ENCODE results near the gene GAL3ST3. TPM values are rescaled to one million over a fixed set of nuclear protein-coding genes. Genes with fewer than 3 reads are reported as not detected.

The GAL3ST3 gene
- polyA plus RNA-seq, 3 donors, result not detected

DNA sequence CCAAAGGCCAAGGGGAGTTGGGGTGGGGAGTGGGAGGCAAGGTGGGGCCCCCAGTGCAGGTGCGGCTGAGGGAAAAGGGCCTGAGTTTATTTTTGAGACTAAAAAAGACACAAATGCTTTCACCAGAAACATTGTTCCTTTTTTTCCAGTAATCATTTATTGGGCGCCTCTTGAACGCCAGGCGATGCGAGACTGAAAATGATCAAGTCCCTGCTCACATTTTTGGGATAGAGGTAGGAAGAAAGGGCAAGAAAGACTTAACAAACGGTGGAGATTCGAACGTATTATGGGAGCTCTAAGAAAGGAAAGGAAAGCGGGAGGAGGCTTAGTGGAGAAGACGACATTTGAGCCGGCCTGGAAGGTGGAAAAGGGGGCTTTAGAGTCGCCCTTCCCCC lies 2.4 kb upstream of the GAL3ST3 start:
- Mint-ChIP-seq H3K27me3 (ENCODE audit: low read depth in 3 of 3) (peaks cover 18 to 22% (median 18%) of the 10 kb centered on the region in 3 donors), H3K27ac (peak overlapping the region; percentile 70 to 98 (median 85)), H3K36me3 (peaks cover 23 to 31% of the 10 kb centered on the region in 2 donors), H3K4me1 (peaks cover 20% of the 10 kb centered on the region), H3K4me3 (peak overlapping the region; percentile 91 to 97), H3K9me3 (peaks cover 0 to 4% (median 0%) of the 10 kb centered on the region in 7 donors)
- Histone ChIP-seq H3K4me2 (replicated peaks; ENCODE audit: extremely low read depth, low read length, poor library complexity, severe bottlenecking) (peak overlapping the region; percentile 85), H3K36me3 (replicated peaks in 1 of 2; ENCODE audit: control insufficient read depth in 1 of 2, insufficient read depth in 2 of 2, low read length in 2 of 2) (peaks cover 18 to 22% of the 10 kb centered on the region in 2 donors), H3K9ac (ENCODE audit: insufficient read depth, low read length, poor library complexity, severe bottlenecking) (peak overlapping the region; percentile 95), H3K9me3 (replicated peaks in 1 of 2; ENCODE audit: control insufficient read depth in 1 of 2, insufficient read depth in 1 of 2, low read length in 2 of 2) (no peaks in the 10 kb centered on the region), H2AFZ (ENCODE audit: insufficient read depth, low read depth, low read length, poor library complexity, severe bottlenecking) (peak overlapping the region; percentile 94), H3K4me3 (replicated peaks in 1 of 3; ENCODE audit: low read depth in 2 of 3, low read length in 3 of 3) (peak overlapping the region; percentile 91 to 97 (median 94)), H3K4me1 (ENCODE audit: control insufficient read depth in 1 of 2, insufficient read depth in 2 of 2, low read length in 2 of 2) (peaks cover 16 to 26% of the 10 kb centered on the region in 2 donors), H3K27me3 (ENCODE audit: control insufficient read depth in 2 of 2, insufficient read depth in 2 of 2, low read length in 2 of 2) (peaks cover 2 to 19% of the 10 kb centered on the region in 2 donors), H3K79me2 (ENCODE audit: insufficient read depth, low read length) (peaks cover 36% of the 10 kb centered on the region), H4K20me1 (ENCODE audit: insufficient read depth, low read length) (peaks cover 5% of the 10 kb centered on the region), H3K27ac (ENCODE audit: low read depth in 1 of 2, low read length in 2 of 2) (peak overlapping the region; percentile 36 to 64)
- TF ChIP-seq, protein P1, sequence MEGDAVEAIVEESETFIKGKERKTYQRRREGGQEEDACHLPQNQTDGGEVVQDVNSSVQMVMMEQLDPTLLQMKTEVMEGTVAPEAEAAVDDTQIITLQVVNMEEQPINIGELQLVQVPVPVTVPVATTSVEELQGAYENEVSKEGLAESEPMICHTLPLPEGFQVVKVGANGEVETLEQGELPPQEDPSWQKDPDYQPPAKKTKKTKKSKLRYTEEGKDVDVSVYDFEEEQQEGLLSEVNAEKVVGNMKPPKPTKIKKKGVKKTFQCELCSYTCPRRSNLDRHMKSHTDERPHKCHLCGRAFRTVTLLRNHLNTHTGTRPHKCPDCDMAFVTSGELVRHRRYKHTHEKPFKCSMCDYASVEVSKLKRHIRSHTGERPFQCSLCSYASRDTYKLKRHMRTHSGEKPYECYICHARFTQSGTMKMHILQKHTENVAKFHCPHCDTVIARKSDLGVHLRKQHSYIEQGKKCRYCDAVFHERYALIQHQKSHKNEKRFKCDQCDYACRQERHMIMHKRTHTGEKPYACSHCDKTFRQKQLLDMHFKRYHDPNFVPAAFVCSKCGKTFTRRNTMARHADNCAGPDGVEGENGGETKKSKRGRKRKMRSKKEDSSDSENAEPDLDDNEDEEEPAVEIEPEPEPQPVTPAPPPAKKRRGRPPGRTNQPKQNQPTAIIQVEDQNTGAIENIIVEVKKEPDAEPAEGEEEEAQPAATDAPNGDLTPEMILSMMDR (IDR thresholded peaks at IDR 0.05), result no peak
- intact Hi-C loops (cut with micrococcal nuclease), result no loop called here
- no peak for DNase-seq
- 8% methylated on average over 10 of the region's 12 CpGs for WGBS (ENCODE audit: insufficient coverage)

- TF ChIP-seq, protein P1 (IDR thresholded peaks at IDR 0.05), result no peak
- Histone ChIP-seq H3K9ac (ENCODE audit: insufficient read depth, low read length, poor library complexity, severe bottlenecking) (no peak overlapping the region), H3K4me3 (replicated peaks in 1 of 3; ENCODE audit: low read depth in 2 of 3, low read length in 3 of 3) (no peak overlapping the region), H3K9me3 (replicated peaks in 1 of 2; ENCODE audit: control insufficient read depth in 1 of 2, insufficient read depth in 1 of 2, low read length in 2 of 2) (no peaks in the 10 kb centered on the region), H3K4me2 (replicated peaks; ENCODE audit: extremely low read depth, low read length, poor library complexity, severe bottlenecking) (peak overlapping the region; percentile 85), H2AFZ (ENCODE audit: insufficient read depth, low read depth, low read length, poor library complexity, severe bottlenecking) (peak overlapping the region; percentile 94), H3K27me3 (ENCODE audit: control insufficient read depth in 2 of 2, insufficient read depth in 2 of 2, low read length in 2 of 2) (peaks cover 2 to 19% of the 10 kb centered on the region in 2 donors), H4K20me1 (ENCODE audit: insufficient read depth, low read length) (peaks cover 5% of the 10 kb centered on the region), H3K79me2 (ENCODE audit: insufficient read depth, low read length) (peaks cover 34% of the 10 kb centered on the region), H3K36me3 (replicated peaks in 1 of 2; ENCODE audit: control insufficient read depth in 1 of 2, insufficient read depth in 2 of 2, low read length in 2 of 2) (peaks cover 13 to 15% of the 10 kb centered on the region in 2 donors), H3K27ac (ENCODE audit: low read depth in 1 of 2, low read length in 2 of 2) (no peak overlapping the region), H3K4me1 (ENCODE audit: control insufficient read depth in 1 of 2, insufficient read depth in 2 of 2, low read length in 2 of 2) (peaks cover 16 to 26% of the 10 kb centered on the region in 2 donors)
- 100% methylated on average over 1 of the region's 5 CpGs for WGBS (ENCODE audit: insufficient coverage)
- DNase-seq, result no peak
- H3K4me1 Mint-ChIP-seq, result peaks cover 20% of the 10 kb centered on the region
- intact Hi-C loops (cut with micrococcal nuclease), result no loop called here
- H3K27ac Mint-ChIP-seq, result peak overlapping the region in 2 of 7 donors; percentile 33 to 57
- peaks cover 0 to 4% (median 0%) of the 10 kb centered on the region in 7 donors for H3K9me3 Mint-ChIP-seq
- peaks cover 18 to 25% (median 18%) of the 10 kb centered on the region in 3 donors for H3K27me3 Mint-ChIP-seq (ENCODE audit: low read depth in 3 of 3)
- H3K4me3 Mint-ChIP-seq, result no peak overlapping the region
- H3K36me3 Mint-ChIP-seq, result peaks cover 19 to 24% of the 10 kb centered on the region in 2 donors
These were observed 1.7 kb upstream of the GAL3ST3 start for GRCh38 chr11:66050581-66051231.
